ENCODE data around the gene ASCC1.
"Not testable (repeated sequence)": the region's sequence is repeated elsewhere in the genome, so short reads cannot be mapped to it uniquely, and the experiment has no call there.

ASCC1 gene

GRCh38 chr10:72123616-72124015 lies 92.5 kb downstream of the ASCC1 start:
- no peak for DNase-seq

GRCh38 chr10:72122221-72122620 lies 93.9 kb downstream of the ASCC1 start:
- DNase-seq = no peak

- DNase-seq = no peak
Measured at GRCh38 chr10:72121389-72121788, 94.7 kb downstream of the ASCC1 start.

- no peak for DNase-seq
Measured at GRCh38 chr10:72116372-72116771, 99.7 kb downstream of the ASCC1 start.

GRCh38 chr10:72114706-72115450 lies 101.2 kb downstream of the ASCC1 start:
- DNase-seq = no peak

- no peak for DNase-seq
Measured at GRCh38 chr10:72110673-72111401, 105.2 kb downstream of the ASCC1 start.

- no peak for DNase-seq
Measured at GRCh38 chr10:72109636-72110157, 106.4 kb downstream of the ASCC1 start.

GRCh38 chr10:72108830-72109635 lies 107.0 kb downstream of the ASCC1 start:
- DNase-seq = no peak

GRCh38 chr10:72108004-72108370 lies 108.1 kb downstream of the ASCC1 start:
- not testable (repeated sequence) for DNase-seq

GRCh38 chr10:72107325-72108003 lies 108.6 kb downstream of the ASCC1 start:
- DNase-seq = no peak

- DNase-seq = no peak
Measured at GRCh38 chr10:72106896-72107295, 109.2 kb downstream of the ASCC1 start.

GRCh38 chr10:72106154-72106849 lies 109.8 kb downstream of the ASCC1 start:
- DNase-seq = no peak

GRCh38 chr10:72105710-72106109 lies 110.4 kb downstream of the ASCC1 start:
- no peak for DNase-seq

- no peak for DNase-seq
Measured at GRCh38 chr10:72105098-72105475, 111.0 kb downstream of the ASCC1 start.

- DNase-seq = no peak
Measured at GRCh38 chr10:72104472-72105097, 111.5 kb downstream of the ASCC1 start.

- DNase-seq = no peak
Measured at GRCh38 chr10:72099600-72099921, 116.5 kb downstream of the ASCC1 start.

- no peak for DNase-seq
Measured at GRCh38 chr10:72098836-72099599, 117.1 kb downstream of the ASCC1 start.

- no peak for DNase-seq
Measured at GRCh38 chr10:72098301-72098835, 117.7 kb downstream of the ASCC1 start.

- peak; percentile 91 for DNase-seq
Measured at GRCh38 chr10:72097448-72098300, 118.4 kb downstream of the ASCC1 start.
